NK-92 (cell line): ENCODE data around the gene CDK19.
"Not testable (repeated sequence)": the region's sequence is repeated elsewhere in the genome, so short reads cannot be mapped to it uniquely, and the experiment has no call there.

Experiments
- DNase-seq: peaks from one replicate; lab custom pipeline; 2025; ENCODE audit not compliant: unreplicated experiment; lab: John Stamatoyannopoulos, UW

Gene CDK19

GRCh38 chr6:110760589-110760988, 54.7 kb downstream of the CDK19 start:
- DNase-seq, result no peak

GRCh38 chr6:110760098-110760497, 55.2 kb downstream of the CDK19 start:
- not testable (repeated sequence) for DNase-seq

GRCh38 chr6:110757926-110758325, 57.3 kb downstream of the CDK19 start:
- DNase-seq, result no peak

- no peak for DNase-seq
These were observed 58.5 kb downstream of the CDK19 start for GRCh38 chr6:110756817-110757216.

- DNase-seq, result no peak
These were observed 59.8 kb downstream of the CDK19 start for GRCh38 chr6:110755411-110755834.

- DNase-seq, result not testable (repeated sequence)
These were observed 61.2 kb downstream of the CDK19 start for GRCh38 chr6:110753936-110754668.

- no peak for DNase-seq
These were observed 66.8 kb downstream of the CDK19 start for GRCh38 chr6:110748453-110748852.

- no peak for DNase-seq
These were observed 68.6 kb downstream of the CDK19 start for GRCh38 chr6:110746680-110747079.

- no peak for DNase-seq
These were observed 70.3 kb downstream of the CDK19 start for GRCh38 chr6:110744991-110745390.

GRCh38 chr6:110742552-110742951, 72.7 kb downstream of the CDK19 start:
- DNase-seq, result not testable (repeated sequence)

- DNase-seq, result no peak
These were observed 73.8 kb downstream of the CDK19 start for GRCh38 chr6:110741517-110741916.

- DNase-seq, result no peak
These were observed 76.3 kb downstream of the CDK19 start for GRCh38 chr6:110738899-110739365.

- DNase-seq, result no peak
These were observed 79.6 kb downstream of the CDK19 start for GRCh38 chr6:110735666-110736065.

GRCh38 chr6:110731898-110732297, 83.4 kb downstream of the CDK19 start:
- DNase-seq, result no peak

- no peak for DNase-seq
These were observed 84.1 kb downstream of the CDK19 start for GRCh38 chr6:110731196-110731595.

- no peak for DNase-seq
These were observed 86.8 kb downstream of the CDK19 start for GRCh38 chr6:110728501-110728900.

- no peak for DNase-seq
These were observed 92.3 kb downstream of the CDK19 start for GRCh38 chr6:110723017-110723416.

GRCh38 chr6:110720066-110720465, 95.2 kb downstream of the CDK19 start:
- DNase-seq, result no peak

GRCh38 chr6:110719601-110720000, 95.7 kb downstream of the CDK19 start:
- DNase-seq, result not testable (repeated sequence)

- no peak for DNase-seq
These were observed 101.1 kb downstream of the CDK19 start for GRCh38 chr6:110714143-110714542.

GRCh38 chr6:110712238-110712637, 103.0 kb downstream of the CDK19 start:
- DNase-seq, result no peak

GRCh38 chr6:110710115-110710514, 105.2 kb downstream of the CDK19 start:
- no peak for DNase-seq
